K562 (cell line): Measurements from ENCODE around the gene MME. TPM values are rescaled to one million over a fixed set of nuclear protein-coding genes. Genes with fewer than 3 reads are reported as not detected.

Experiments used
- ATAC-seq: fragments of 200-7000 bp; cut with Tn5 transposase; 3 replicates; pipeline ENCODE4 v1.9.1; 2020; ENCODE audit warnings: moderate library complexity
- BruUV-seq: library from RNA; stranded (reverse); fragments of 400-500 nt; replicated peaks from 2 replicates; lab custom pipeline; 2021; lab: Mats Ljungman, UMichigan
- CTCF ChIA-PET: fragments of 300-600 bp; formaldehyde crosslinking; extraction: SDS; loops from one replicate; lab custom pipeline; 2021; ENCODE audit warnings: low intra/inter-chr PET ratio; lab: Yijun Ruan, JAX
- POLR2A ChIA-PET: fragments of 300-600, 350-650 bp; sonication (Branson Sonifier 250); formaldehyde crosslinking; extraction: SDS; loops from one replicate; lab custom pipeline; 2021; ENCODE audit warnings: antibody characterized with exemption, inconsistent platforms; lab: Yijun Ruan, JAX
- DNase-seq, 4 experiments: peaks; one replicate each; pipeline versions ENCODE4 v3.0.0 to v3.0.0-alpha.2; 2011 to 2018; ENCODE audit warnings: low spot score in 3 of 4, mixed read lengths in 3 of 4; ENCODE audit errors: extremely low read depth in 1 of 4
- FAIRE-seq: peaks from 2 replicates; lab custom pipeline; 2011; peaks lifted over from hg19 to GRCh38; lab: Jason Lieb, UNC
- H2AFZ ChIP-seq: 2 replicates; pipeline ENCODE4 v1.6.0; 2011; ENCODE audit warnings: low read depth, low read length, control low read depth, inconsistent platforms
- H3K27ac ChIP-seq: fragments of 200-600 bp; 3 replicates; pipeline ENCODE4 v1.8.0; 2011; ENCODE audit warnings: low read depth, mild to moderate bottlenecking, control low read depth, inconsistent platforms, low read length, moderate library complexity, mixed read lengths; ENCODE audit errors: extremely low read depth
- H3K27me3 ChIP-seq, 2 experiments: fragments of 300-600 bp in 1 of 2; 2 replicates in 1 of 2; 3 replicates in 1 of 2; pipeline versions ENCODE4 v1.6.0 to v1.8.0; 2011; ENCODE audit warnings: inconsistent platforms in 2 of 2, low read length in 2 of 2, mild to moderate bottlenecking in 1 of 2, mixed read lengths in 1 of 2, moderate library complexity in 1 of 2; ENCODE audit not compliant: control insufficient read depth in 2 of 2, insufficient read depth in 2 of 2
- H3K36me3 ChIP-seq: fragments of 300-600 bp; 3 replicates; pipeline ENCODE4 v1.8.0; 2011; ENCODE audit warnings: mild to moderate bottlenecking, low read length, inconsistent platforms; ENCODE audit not compliant: control insufficient read depth, insufficient read depth
- H3K4me1 ChIP-seq, 2 experiments: fragments of 200-600 bp in 1 of 2; replicated peaks in 1 of 2; 2 replicates in 1 of 2; 3 replicates in 1 of 2; pipeline versions ENCODE4 v1.5.1 to v1.8.0; 2011; ENCODE audit warnings: inconsistent platforms in 2 of 2, low read length in 2 of 2, mild to moderate bottlenecking in 1 of 2, mixed read lengths in 1 of 2, moderate library complexity in 1 of 2; ENCODE audit not compliant: control insufficient read depth in 2 of 2, insufficient read depth in 2 of 2
- H3K4me2 ChIP-seq: 2 replicates; pipeline ENCODE4 v1.6.1; 2011; ENCODE audit warnings: low read length, control low read depth, inconsistent platforms, mixed read lengths; ENCODE audit not compliant: insufficient read depth
- H3K4me3 ChIP-seq: fragments of 200-600 bp; sonication (generic), shearing (Covaris generic); 2 replicates; pipeline ENCODE4 v1.5.1; 2016; ENCODE audit warnings: control low read depth, inconsistent platforms
- H3K79me2 ChIP-seq: fragments of 200-600 bp; 3 replicates; pipeline ENCODE4 v1.8.0; 2011; ENCODE audit warnings: low read length, inconsistent platforms; ENCODE audit not compliant: control insufficient read depth, insufficient read depth
- H3K9ac ChIP-seq, 2 experiments: 2 replicates each; pipeline versions ENCODE4 v1.6.0 to v1.6.1; 2011; ENCODE audit warnings: low read depth in 2 of 2, low read length in 2 of 2, control low read depth in 1 of 2, inconsistent platforms in 1 of 2, mild to moderate bottlenecking in 1 of 2, mixed read lengths in 1 of 2; ENCODE audit not compliant: insufficient read depth in 1 of 2
- H3K9me1 ChIP-seq: one replicate; pipeline ENCODE4 v1.6.0; 2011; ENCODE audit warnings: inconsistent platforms, mild to moderate bottlenecking, low read length, moderate library complexity; ENCODE audit not compliant: control insufficient read depth, insufficient read depth
- H3K9me3 ChIP-seq: replicated peaks from 2 replicates; pipeline ENCODE4 v1.5.1; 2011; ENCODE audit warnings: low read depth, low read length, inconsistent platforms; ENCODE audit not compliant: control insufficient read depth, insufficient read depth
- H4K20me1 ChIP-seq: replicated peaks from 2 replicates; pipeline ENCODE4 v1.6.1; 2011; ENCODE audit warnings: low read length, inconsistent platforms, mixed read lengths; ENCODE audit not compliant: control insufficient read depth, insufficient read depth
- BHLHE40 ChIP-seq: IDR thresholded peaks from 2 replicates; pipeline ENCODE4 v1.6.1; 2011; ENCODE audit warnings: low read length, improper control_type of control experiment
- CTBP1 ChIP-seq: fragments of 450-650 bp; IDR thresholded peaks from 2 replicates; pipeline ENCODE4 v1.6.1; 2016; ENCODE audit warnings: borderline replicate concordance
- E2F3 ChIP-seq: fragments of 250-450 bp; sonication (Bioruptor Pico); IDR thresholded peaks from 2 replicates; pipeline ENCODE4 v1.4.0; 2020; ENCODE audit warnings: mild to moderate bottlenecking
- ELF4 ChIP-seq: fragments of 450-650 bp; formaldehyde crosslinking; IDR thresholded peaks from 2 replicates; pipeline ENCODE4 v1.4.0; 2022; ENCODE audit warnings: missing genetic modification characterization
- ESRRA ChIP-seq: fragments of 450-650 bp; IDR thresholded peaks from 2 replicates; pipeline ENCODE4 v1.6.1; 2014; ENCODE audit warnings: low read depth, mild to moderate bottlenecking, moderate library complexity, borderline replicate concordance
- HNRNPUL1 ChIP-seq: fragments of 200-400 bp; formaldehyde crosslinking; IDR thresholded peaks from 2 replicates; pipeline ENCODE4 v1.6.1; 2017; ENCODE audit warnings: low read length
- RFX5 ChIP-seq: IDR thresholded peaks from 2 replicates; pipeline ENCODE4 v1.6.1; 2011; ENCODE audit warnings: low read depth, mild to moderate bottlenecking, improper control_type of control experiment, low read length
- ZFPM2 ChIP-seq: fragments of 250-450 bp; sonication (Bioruptor Pico); IDR thresholded peaks from 2 replicates; pipeline ENCODE4 v1.5.1; 2022; ENCODE audit warnings: mild to moderate bottlenecking
- ZNF551 ChIP-seq: fragments of 250-450 bp; sonication (Bioruptor Pico); IDR thresholded peaks from 2 replicates; pipeline ENCODE4 v1.5.0; 2021; ENCODE audit warnings: mild to moderate bottlenecking, moderate library complexity
- ZNF589 ChIP-seq: fragments of 200-800 bp; sonication (Bioruptor generic); IDR thresholded peaks from 2 replicates; pipeline ENCODE4 v1.6.1; 2016; ENCODE audit warnings: low read depth, missing genetic modification characterization, missing compliant biosample characterization
- ZNF644 ChIP-seq: fragments of 200-800 bp; sonication (Bioruptor generic); IDR thresholded peaks from 2 replicates; pipeline ENCODE4 v1.6.1; 2016; ENCODE audit warnings: low read depth, missing genetic modification characterization, missing compliant biosample characterization
- WGBS: fragments of 100-300 bp; shearing (Covaris generic); methylation state at CpG from one replicate; pipeline ENCODE4 v1.1.6; 2016; ENCODE audit warnings: low coverage, mixed read lengths; ENCODE audit not compliant: insufficient coverage; ENCODE audit errors: missing lambda C conversion rate; 5-methylcytosine and 5-hydroxymethylcytosine counted together
- in situ Hi-C: fragments of 300-500 bp; cut with MboI; formaldehyde crosslinking; loops from 4 replicates; pipeline ENCODE4 v1.15.0; 2018; ENCODE audit warnings: inconsistent platforms, mixed read lengths
- intact Hi-C: fragments of 100-400 bp; cut with micrococcal nuclease; formaldehyde crosslinking; loops from 2 replicates; pipeline ENCODE4 v1.14.2; 2022
- polyA plus RNA-seq, 8 experiments: library from polyadenylated mRNA; depleted of rRNA in 4 of 8; stranded (reverse) in 5 of 8; unstranded in 3 of 8; fragments of >200 nt; fragmentation: Nextera tagmentation in 2 of 8; fragmentation: Illumina TruSeq in 1 of 8; extraction: Ambion mirVana in 2 of 8; extraction: Trizol in 1 of 8; gene quantifications; 2 replicates each; pipeline versions ENCODE4 v1.2.1 to v1.2.3, GENCODE V29; 2011 to 2014; ENCODE audit warnings: inconsistent platforms in 1 of 8, missing spikeins in 1 of 8
- total RNA-seq, 7 experiments: library from RNA; depleted of rRNA in 6 of 7; stranded (reverse); fragments of >200 nt in 6 of 7; fragmentation: Illumina TruSeq in 2 of 7; extraction: Trizol in 2 of 7; gene quantifications; 2 replicates each; pipeline versions ENCODE4 v1.2.1 to v1.2.3, GENCODE V29; 2011 to 2021; ENCODE audit warnings: low replicate concordance in 1 of 7
- TF ChIP-seq, protein P1 (sequence below): sonication (generic); formaldehyde crosslinking; IDR thresholded peaks from 2 replicates; pipeline ENCODE4 v1.8.0; 2022; ENCODE audit warnings: mild to moderate bottlenecking, missing genetic modification reagents
- TF ChIP-seq, protein P2 (sequence below): fragments of 250-450 bp; sonication (Bioruptor Pico); IDR thresholded peaks from 2 replicates; pipeline ENCODE4 v1.5.0; 2021
- TF ChIP-seq, protein P3 (sequence below): sonication (generic); formaldehyde crosslinking; IDR thresholded peaks from 2 replicates; pipeline ENCODE4 v1.8.0; 2022; ENCODE audit warnings: missing genetic modification reagents, mild to moderate bottlenecking, borderline replicate concordance

MME gene
- total and polyA plus RNA-seq, 9 of the 15 experiments (the other 6 are each of a cell fraction or from before 2014, with no cell fraction given): 0.80 to 8.6 (median 2.5) TPM

DNA sequence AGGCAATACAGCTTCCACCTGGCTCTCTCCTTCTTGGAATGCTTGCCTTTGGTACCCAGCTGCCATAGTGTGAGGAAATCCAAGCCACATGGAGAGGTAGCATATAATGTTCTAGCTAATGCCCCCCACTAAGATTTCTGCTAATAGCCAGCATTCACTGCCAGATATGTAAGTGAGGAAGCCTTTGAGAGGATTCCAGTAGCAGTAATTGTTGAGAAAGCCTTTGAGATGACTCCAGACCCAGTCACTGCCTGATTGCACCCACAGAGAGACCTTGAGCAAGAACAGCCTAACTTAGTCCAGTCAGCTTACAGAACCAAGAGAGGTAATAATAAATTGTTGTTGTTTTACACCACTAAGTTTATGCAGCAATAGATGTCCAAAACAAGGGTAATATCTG, 150.3 kb downstream of the MME start:
- H3K79me2 ChIP-seq: no peaks in the 10 kb centered on the region
- POLR2A ChIA-PET: interaction anchor here (0.6 to 1.4 kb wide), 2 partner anchors 13 to 1325 kb away, joined by 3 read pairs; partner anchors contain the start of gene SSR3
- H3K9me3 ChIP-seq: no peaks in the 10 kb centered on the region
- FAIRE-seq (no peak), DNase-seq (no peak), ATAC-seq (no peak)
- in situ Hi-C loops (no loop called here), intact Hi-C loops (no loop called here)
- TF ChIP-seq E2F3: no peak
- H3K4me2 ChIP-seq: no peak overlapping the region
- H3K9me1 ChIP-seq: no peaks in the 10 kb centered on the region
- no TSS peak for BruUV-seq
- H3K9ac ChIP-seq: no peak overlapping the region
- no peak overlapping the region for H3K4me3 ChIP-seq
- no peaks in the 10 kb centered on the region for H4K20me1 ChIP-seq
- peaks cover 0 to 25% of the 10 kb centered on the region in 2 experiments; a peak in 3 of 5 replicates for H3K4me1 ChIP-seq
- CTCF ChIA-PET: no interaction called here
- H3K27ac ChIP-seq: no peak overlapping the region
- H3K27me3 ChIP-seq: no peaks in the 10 kb centered on the region
- H3K36me3 ChIP-seq: no peaks in the 10 kb centered on the region
- H2AFZ ChIP-seq: no peak overlapping the region

DNA sequence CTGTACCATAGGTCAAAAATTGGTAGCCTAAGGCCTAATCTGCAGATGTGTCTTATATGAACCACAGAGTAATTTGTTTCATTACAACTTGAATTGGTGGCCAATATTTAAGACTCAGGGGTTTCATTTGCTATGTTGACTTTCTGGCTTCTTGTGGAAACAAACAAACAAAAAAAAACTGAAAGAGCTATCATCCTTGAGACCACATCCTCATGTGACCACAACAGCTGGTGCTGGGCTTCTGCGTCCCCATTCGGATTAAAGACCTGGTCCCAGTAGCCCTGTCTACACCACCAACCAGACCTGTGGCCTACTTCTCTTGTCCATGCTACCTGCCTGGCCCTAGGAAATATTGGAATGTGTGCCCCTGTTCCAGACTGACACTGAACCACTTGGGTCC, 151.7 kb downstream of the MME start:
- ChIA-PET POLR2A (no interaction called here), CTCF (no interaction called here)
- H3K4me3 ChIP-seq: no peak overlapping the region
- H3K36me3 ChIP-seq: no peaks in the 10 kb centered on the region
- H3K4me2 ChIP-seq: no peak overlapping the region
- no peaks in the 10 kb centered on the region for H3K27me3 ChIP-seq
- intact Hi-C loops: no loop called here
- no peak overlapping the region for H3K9ac ChIP-seq
- no peaks in the 10 kb centered on the region for H3K9me3 ChIP-seq
- BruUV-seq: no TSS peak
- H3K79me2 ChIP-seq: no peaks in the 10 kb centered on the region
- no peak overlapping the region for H3K27ac ChIP-seq
- DNase-seq (no peak), FAIRE-seq (no peak), ATAC-seq (no peak)
- H3K9me1 ChIP-seq: no peaks in the 10 kb centered on the region
- in situ Hi-C loops: no loop called here
- no peaks in the 10 kb centered on the region for H4K20me1 ChIP-seq
- H2AFZ ChIP-seq: no peak overlapping the region
- H3K4me1 ChIP-seq: peaks cover 0 to 25% of the 10 kb centered on the region in 2 experiments; a peak in 3 of 5 replicates
- 82% methylated on average over 2 of the region's 2 CpGs for WGBS
- no peak for TF ChIP-seq RFX5
- TF ChIP-seq ESRRA: no peak
- TF ChIP-seq ZNF644 (tag): no peak
- no peak for TF ChIP-seq ELF4 (CRISPR knock-in tag)
- TF ChIP-seq, protein P1, sequence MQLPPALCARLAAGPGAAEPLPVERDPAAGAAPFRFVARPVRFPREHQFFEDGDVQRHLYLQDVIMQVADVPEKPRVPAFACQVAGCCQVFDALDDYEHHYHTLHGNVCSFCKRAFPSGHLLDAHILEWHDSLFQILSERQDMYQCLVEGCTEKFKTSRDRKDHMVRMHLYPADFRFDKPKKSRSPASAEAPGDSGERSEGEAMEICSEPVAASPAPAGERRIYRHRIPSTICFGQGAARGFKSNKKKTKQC (CRISPR knock-in tag): no peak
- no peak for TF ChIP-seq ZFPM2 (CRISPR knock-in tag)
- no peak for TF ChIP-seq CTBP1
- no peak for TF ChIP-seq ZNF551 (CRISPR knock-in tag)
- TF ChIP-seq ZNF589 (CRISPR knock-in tag): no peak
- TF ChIP-seq, protein P2, sequence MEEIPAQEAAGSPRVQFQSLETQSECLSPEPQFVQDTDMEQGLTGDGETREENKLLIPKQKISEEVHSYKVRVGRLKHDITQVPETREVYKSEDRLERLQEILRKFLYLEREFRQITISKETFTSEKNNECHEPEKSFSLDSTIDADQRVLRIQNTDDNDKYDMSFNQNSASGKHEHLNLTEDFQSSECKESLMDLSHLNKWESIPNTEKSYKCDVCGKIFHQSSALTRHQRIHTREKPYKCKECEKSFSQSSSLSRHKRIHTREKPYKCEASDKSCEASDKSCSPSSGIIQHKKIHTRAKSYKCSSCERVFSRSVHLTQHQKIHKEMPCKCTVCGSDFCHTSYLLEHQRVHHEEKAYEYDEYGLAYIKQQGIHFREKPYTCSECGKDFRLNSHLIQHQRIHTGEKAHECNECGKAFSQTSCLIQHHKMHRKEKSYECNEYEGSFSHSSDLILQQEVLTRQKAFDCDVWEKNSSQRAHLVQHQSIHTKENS (CRISPR knock-in tag): no peak
- TF ChIP-seq, protein P3, sequence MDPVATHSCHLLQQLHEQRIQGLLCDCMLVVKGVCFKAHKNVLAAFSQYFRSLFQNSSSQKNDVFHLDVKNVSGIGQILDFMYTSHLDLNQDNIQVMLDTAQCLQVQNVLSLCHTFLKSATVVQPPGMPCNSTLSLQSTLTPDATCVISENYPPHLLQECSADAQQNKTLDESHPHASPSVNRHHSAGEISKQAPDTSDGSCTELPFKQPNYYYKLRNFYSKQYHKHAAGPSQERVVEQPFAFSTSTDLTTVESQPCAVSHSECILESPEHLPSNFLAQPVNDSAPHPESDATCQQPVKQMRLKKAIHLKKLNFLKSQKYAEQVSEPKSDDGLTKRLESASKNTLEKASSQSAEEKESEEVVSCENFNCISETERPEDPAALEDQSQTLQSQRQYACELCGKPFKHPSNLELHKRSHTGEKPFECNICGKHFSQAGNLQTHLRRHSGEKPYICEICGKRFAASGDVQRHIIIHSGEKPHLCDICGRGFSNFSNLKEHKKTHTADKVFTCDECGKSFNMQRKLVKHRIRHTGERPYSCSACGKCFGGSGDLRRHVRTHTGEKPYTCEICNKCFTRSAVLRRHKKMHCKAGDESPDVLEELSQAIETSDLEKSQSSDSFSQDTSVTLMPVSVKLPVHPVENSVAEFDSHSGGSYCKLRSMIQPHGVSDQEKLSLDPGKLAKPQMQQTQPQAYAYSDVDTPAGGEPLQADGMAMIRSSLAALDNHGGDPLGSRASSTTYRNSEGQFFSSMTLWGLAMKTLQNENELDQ (CRISPR knock-in tag): no peak
- TF ChIP-seq HNRNPUL1: no peak
- no peak for TF ChIP-seq BHLHE40
